KMS-11 (cell line): Measurements from ENCODE around the gene MAN2A1.

Experiments used
- H2AFZ ChIP-seq: fragments of 200-600 bp; sonication (generic); 2 replicates; pipeline ENCODE4 v1.6.1; 2016; ENCODE audit warnings: antibody characterized with exemption, mixed run types, low read depth
- H3K27ac ChIP-seq: fragments of 200-600 bp; sonication (generic); 2 replicates; pipeline ENCODE4 v1.6.1; 2016; ENCODE audit warnings: mild to moderate bottlenecking, mixed run types
- H3K27me3 ChIP-seq: fragments of 200-600 bp; sonication (generic); 2 replicates; pipeline ENCODE4 v1.6.1; 2017; ENCODE audit warnings: mild to moderate bottlenecking, low read depth, mixed run types, moderate library complexity; ENCODE audit not compliant: insufficient read depth
- H3K36me3 ChIP-seq: fragments of 200-600 bp; sonication (generic); 2 replicates; pipeline ENCODE4 v1.6.1; 2017; ENCODE audit warnings: mild to moderate bottlenecking, mixed run types; ENCODE audit not compliant: insufficient read depth
- H3K4me1 ChIP-seq: fragments of 200-600 bp; sonication (generic); 2 replicates; pipeline ENCODE4 v1.6.1; 2016; ENCODE audit warnings: mild to moderate bottlenecking, low read depth, mixed run types; ENCODE audit not compliant: poor library complexity, severe bottlenecking
- H3K4me2 ChIP-seq: fragments of 200-600 bp; sonication (generic); 2 replicates; pipeline ENCODE4 v1.7.0; 2016; ENCODE audit warnings: mild to moderate bottlenecking, mixed run types
- H3K4me3 ChIP-seq: fragments of 200-600 bp; sonication (generic); IDR thresholded peaks from 2 replicates; pipeline ENCODE4 v1.6.1; 2017; ENCODE audit warnings: low read depth, low read length, mixed read lengths; ENCODE audit not compliant: insufficient read depth
- H3K79me2 ChIP-seq: fragments of 200-600 bp; sonication (generic); 2 replicates; pipeline ENCODE4 v1.6.1; 2016; ENCODE audit warnings: low read depth, mixed run types; ENCODE audit not compliant: insufficient read depth
- H3K9ac ChIP-seq: fragments of 200-600 bp; sonication (generic); 2 replicates; pipeline ENCODE4 v1.6.1; 2016; ENCODE audit warnings: mild to moderate bottlenecking, mixed run types
- H4K20me1 ChIP-seq: fragments of 200-600 bp; sonication (generic); 2 replicates; pipeline ENCODE4 v1.6.1; 2016; ENCODE audit warnings: mild to moderate bottlenecking, mixed run types; ENCODE audit not compliant: insufficient read depth
- CTCF ChIP-seq: fragments of 200-600 bp; sonication (generic); conservative IDR thresholded peaks from 2 replicates; pipeline ENCODE4 v1.6.1; 2017; ENCODE audit warnings: low read depth, mild to moderate bottlenecking, antibody characterized with exemption, low read length, moderate library complexity, mixed read lengths

Gene MAN2A1

GRCh38 chr5:109685916-109686315 lies 3.8 kb upstream of the MAN2A1 start:
- Histone ChIP-seq H3K4me1 (peaks cover 8% of the 10 kb centered on the region), H4K20me1 (no peaks in the 10 kb centered on the region), H3K27ac (no peak overlapping the region), H3K79me2 (peaks cover 11% of the 10 kb centered on the region), H3K9ac (no peak overlapping the region), H3K36me3 (no peaks in the 10 kb centered on the region), H3K4me3 (no peak overlapping the region), H2AFZ (no peak overlapping the region), H3K27me3 (no peaks in the 10 kb centered on the region), H3K4me2 (no peak overlapping the region)
- TF ChIP-seq CTCF, result no peak

- Histone ChIP-seq H3K9ac (peak overlapping the region; percentile 90), H3K4me2 (peak overlapping the region; percentile 61), H3K4me1 (peaks cover 16% of the 10 kb centered on the region), H2AFZ (peak overlapping the region; percentile 73), H3K79me2 (peaks cover 38% of the 10 kb centered on the region), H3K36me3 (no peaks in the 10 kb centered on the region), H3K4me3 (no peak overlapping the region), H3K27ac (peak overlapping the region; percentile 74), H3K27me3 (no peaks in the 10 kb centered on the region), H4K20me1 (peaks cover 2% of the 10 kb centered on the region; the same call in 1 of the 2 replicates)
- TF ChIP-seq CTCF, result peak; percentile 96
These were observed 1.1 kb upstream of the MAN2A1 start for GRCh38 chr5:109688630-109688969.

GRCh38 chr5:109688970-109689739 lies 572 bp upstream of the MAN2A1 start:
- Histone ChIP-seq H3K27me3 (no peaks in the 10 kb centered on the region), H3K4me3 (no peak overlapping the region), H3K9ac (peak overlapping the region; percentile 90), H3K4me1 (peaks cover 21% of the 10 kb centered on the region), H3K4me2 (peak overlapping the region; percentile 61), H3K36me3 (no peaks in the 10 kb centered on the region), H2AFZ (peak overlapping the region; percentile 73), H3K79me2 (peaks cover 44% of the 10 kb centered on the region), H4K20me1 (peaks cover 3% of the 10 kb centered on the region; the same call in 1 of the 2 replicates), H3K27ac (peak overlapping the region; percentile 74)
- 0 out of 2 replicates have a peak, but pooled peaks have one; percentile 63 for TF ChIP-seq CTCF

- H3K9ac ChIP-seq, result peak overlapping the region; percentile 90
- peak overlapping the region; percentile 74 for H3K27ac ChIP-seq
- no peak overlapping the region for H3K4me3 ChIP-seq
- H3K4me1 ChIP-seq, result peaks cover 34% of the 10 kb centered on the region
- peaks cover 56% of the 10 kb centered on the region for H3K79me2 ChIP-seq
- peaks cover 3% of the 10 kb centered on the region; the same call in 1 of the 2 replicates for H4K20me1 ChIP-seq
- no peaks in the 10 kb centered on the region for H3K27me3 ChIP-seq
- H3K36me3 ChIP-seq, result no peaks in the 10 kb centered on the region
- no peak for TF ChIP-seq CTCF
- H2AFZ ChIP-seq, result peak overlapping the region; percentile 43
- H3K4me2 ChIP-seq, result peak overlapping the region; percentile 69
These were observed 681 bp downstream of the MAN2A1 start for GRCh38 chr5:109690242-109690974.
